ENCODE results near the gene TEX264. TPM values are rescaled to one million over a fixed set of nuclear protein-coding genes. Genes with fewer than 3 reads are reported as not detected.

TEX264 gene
- total RNA-seq, 1 experiment from 2014 or later: 65.4 TPM

GRCh38 chr3:51675201-51675611 lies 4.2 kb downstream of the TEX264 start:
- DNase-seq (ENCODE audit: low spot score): peak; percentile 55

- no peak for DNase-seq (ENCODE audit: low spot score)
Observed at GRCh38 chr3:51676102-51676640, 5.1 kb downstream of the TEX264 start.

- DNase-seq (ENCODE audit: low spot score): no peak
Observed at GRCh38 chr3:51677358-51677757, 6.3 kb downstream of the TEX264 start.

- no peak for DNase-seq (ENCODE audit: low spot score)
Observed at GRCh38 chr3:51678186-51678585, 7.1 kb downstream of the TEX264 start.

- DNase-seq (ENCODE audit: low spot score): no peak
Observed at GRCh38 chr3:51678641-51679040, 7.6 kb downstream of the TEX264 start.

GRCh38 chr3:51679318-51679717 lies 8.3 kb downstream of the TEX264 start:
- no peak for DNase-seq (ENCODE audit: low spot score)

GRCh38 chr3:51679777-51680176 lies 8.7 kb downstream of the TEX264 start:
- no peak for DNase-seq (ENCODE audit: low spot score)

- DNase-seq (ENCODE audit: low spot score): no peak
Observed at GRCh38 chr3:51680196-51680595, 9.1 kb downstream of the TEX264 start.

GRCh38 chr3:51680663-51681230 lies 9.7 kb downstream of the TEX264 start:
- no peak for DNase-seq (ENCODE audit: low spot score)

GRCh38 chr3:51681453-51681852 lies 10.4 kb downstream of the TEX264 start:
- DNase-seq (ENCODE audit: low spot score): peak; percentile 54

- peak; percentile 90 for DNase-seq (ENCODE audit: low spot score)
Observed at GRCh38 chr3:51682079-51682478, 11.0 kb downstream of the TEX264 start.

- DNase-seq (ENCODE audit: low spot score): no peak
Observed at GRCh38 chr3:51682526-51682925, 11.5 kb downstream of the TEX264 start.

- DNase-seq (ENCODE audit: low spot score): no peak
Observed at GRCh38 chr3:51683566-51683965, 12.5 kb downstream of the TEX264 start.

- no peak for DNase-seq (ENCODE audit: low spot score)
Observed at GRCh38 chr3:51684971-51685751, 14.1 kb downstream of the TEX264 start.

GRCh38 chr3:51686056-51686455 lies 15.0 kb downstream of the TEX264 start:
- no peak for DNase-seq (ENCODE audit: low spot score)

- peak; percentile 91 for DNase-seq (ENCODE audit: low spot score)
Observed at GRCh38 chr3:51686512-51687215, 15.6 kb downstream of the TEX264 start.

GRCh38 chr3:51687431-51688205 lies 16.6 kb downstream of the TEX264 start:
- DNase-seq (ENCODE audit: low spot score): no peak

GRCh38 chr3:51688206-51688600 lies 17.2 kb downstream of the TEX264 start:
- no peak for DNase-seq (ENCODE audit: low spot score)

- no peak for DNase-seq (ENCODE audit: low spot score)
Observed at GRCh38 chr3:51691021-51691420, 20.0 kb downstream of the TEX264 start.

- no peak for DNase-seq (ENCODE audit: low spot score)
Observed at GRCh38 chr3:51691949-51692348, 20.9 kb downstream of the TEX264 start.

- DNase-seq (ENCODE audit: low spot score): no peak
Observed at GRCh38 chr3:51692980-51693395, 21.9 kb downstream of the TEX264 start.

- DNase-seq (ENCODE audit: low spot score): no peak
Observed at GRCh38 chr3:51696954-51697353, 25.9 kb downstream of the TEX264 start.
